NCI-H2029 (cell line): Measurements from ENCODE around the gene ACBD4.
"Not testable (repeated sequence)": the region's sequence is repeated elsewhere in the genome, so short reads cannot be mapped to it uniquely, and the experiment has no call there.

Experiments used
- DNase-seq: peaks from one replicate; lab custom pipeline; 2025; lab: John Stamatoyannopoulos, UW

Gene ACBD4

GRCh38 chr17:45119964-45120363 is 15.5 kb upstream of the ACBD4 start:
- no peak for DNase-seq

- no peak for DNase-seq
These were observed 14.9 kb upstream of the ACBD4 start for GRCh38 chr17:45120558-45120957.

GRCh38 chr17:45121055-45121454 is 14.4 kb upstream of the ACBD4 start:
- DNase-seq: no peak

GRCh38 chr17:45123076-45123770 is 12.3 kb upstream of the ACBD4 start:
- DNase-seq: no peak

- no peak for DNase-seq
These were observed 11.3 kb upstream of the ACBD4 start for GRCh38 chr17:45123930-45124796.

- not testable (repeated sequence) for DNase-seq
These were observed 10.7 kb upstream of the ACBD4 start for GRCh38 chr17:45124797-45125122.

- DNase-seq: no peak
These were observed 10.0 kb upstream of the ACBD4 start for GRCh38 chr17:45125509-45125908.

- DNase-seq: no peak
These were observed 8.3 kb upstream of the ACBD4 start for GRCh38 chr17:45127207-45127547.

- DNase-seq: no peak
These were observed 7.8 kb upstream of the ACBD4 start for GRCh38 chr17:45127548-45128300.

- no peak for DNase-seq
These were observed 7.2 kb upstream of the ACBD4 start for GRCh38 chr17:45128331-45128730.

- DNase-seq: no peak
These were observed 6.5 kb upstream of the ACBD4 start for GRCh38 chr17:45128989-45129388.

- DNase-seq: no peak
These were observed 6.0 kb upstream of the ACBD4 start for GRCh38 chr17:45129426-45129939.

GRCh38 chr17:45129940-45130680 is 5.4 kb upstream of the ACBD4 start:
- DNase-seq: no peak

GRCh38 chr17:45130681-45131615 is 4.5 kb upstream of the ACBD4 start:
- DNase-seq: no peak

GRCh38 chr17:45131616-45132319 is 3.7 kb upstream of the ACBD4 start:
- DNase-seq: no peak

GRCh38 chr17:45132320-45132571 is 3.2 kb upstream of the ACBD4 start, which contains the start of gene PLCD3:
PLCD3 (minus strand) TSS chr17:45132515; CDS start chr17:45132410, 105 bp downstream.
- DNase-seq: no peak

- peak; percentile 26 for DNase-seq
These were observed 2.7 kb upstream of the ACBD4 start for GRCh38 chr17:45132572-45133463.

GRCh38 chr17:45135978-45136791 is 698 bp downstream of the ACBD4 start:
- no peak for DNase-seq
